H1 (cell line): ENCODE data around the gene DMBX1. TPM values are rescaled to one million over a fixed set of nuclear protein-coding genes. Genes with fewer than 3 reads are reported as not detected.
A peak's percentile ranks its signal among the peaks of the same experiment; 100 is the strongest.

Experiments used
- CTCF ChIA-PET: fragments of 300-600 bp; sonication (Branson Sonifier 250); formaldehyde crosslinking; loops from one replicate; lab custom pipeline; 2021; ENCODE audit not compliant: partially characterized antibody; lab: Charles Lee
- POLR2A ChIA-PET: fragments of 300-600 bp; sonication (Branson Sonifier 250); formaldehyde crosslinking; loops from one replicate; lab custom pipeline; 2021; ENCODE audit warnings: inconsistent platforms; ENCODE audit not compliant: partially characterized antibody; lab: Charles Lee
- DNase-seq, 2 experiments: peaks; one replicate each; pipeline versions ENCODE4 v3.0.0 to v3.0.0-alpha.2; 2010 to 2022; ENCODE audit warnings: low spot score in 2 of 2, low read depth in 1 of 2, mixed read lengths in 1 of 2
- FAIRE-seq: peaks from 2 replicates; lab custom pipeline; 2011; peaks lifted over from hg19 to GRCh38; lab: Jason Lieb, UNC
- H2AFZ ChIP-seq: 2 replicates; pipeline ENCODE4 v1.8.1; 2012; ENCODE audit warnings: low read length, inconsistent platforms
- H2AK5ac ChIP-seq: 2 replicates; pipeline ENCODE4 v1.6.1; 2013; ENCODE audit warnings: low read depth, low read length
- H2BK120ac ChIP-seq: replicated peaks from 2 replicates; pipeline ENCODE3; 2013; ENCODE audit warnings: low read depth, low read length, inconsistent platforms
- H2BK12ac ChIP-seq: 2 replicates; pipeline ENCODE4 v1.6.1; 2013; ENCODE audit warnings: low read depth, low read length
- H2BK15ac ChIP-seq: 2 replicates; pipeline ENCODE4 v1.6.1; 2013; ENCODE audit warnings: low read length
- H2BK20ac ChIP-seq: 2 replicates; pipeline ENCODE4 v1.6.1; 2013; ENCODE audit warnings: low read length
- H2BK5ac ChIP-seq: 2 replicates; pipeline ENCODE4 v1.6.1; 2013; ENCODE audit warnings: low read depth, low read length
- H3K14ac ChIP-seq: 2 replicates; pipeline ENCODE4 v1.6.1; 2013; ENCODE audit warnings: inconsistent platforms; ENCODE audit not compliant: insufficient read length
- H3K18ac ChIP-seq: 2 replicates; pipeline ENCODE4 v1.6.1; 2013; ENCODE audit warnings: low read length; ENCODE audit errors: extremely low read depth
- H3K23ac ChIP-seq: 2 replicates; pipeline ENCODE4 v1.6.1; 2013; ENCODE audit warnings: inconsistent platforms; ENCODE audit not compliant: insufficient read length
- H3K23me2 ChIP-seq: 2 replicates; pipeline ENCODE4 v1.6.1; 2013; ENCODE audit warnings: low read depth, low read length
- H3K27ac ChIP-seq: 2 replicates; pipeline ENCODE4 v1.6.1; 2011; ENCODE audit warnings: low read depth, low read length, inconsistent platforms
- H3K27me3 ChIP-seq, 4 experiments: replicated peaks in 1 of 4; 1 replicate in 1 of 4; 2 replicates in 3 of 4; pipeline versions ENCODE4 v1.6.1 to v1.8.1; 2011 to 2013; ENCODE audit warnings: low read length in 3 of 4, mild to moderate bottlenecking in 3 of 4, inconsistent platforms in 2 of 4, mixed read lengths in 2 of 4, moderate library complexity in 1 of 4; ENCODE audit not compliant: control insufficient read depth in 3 of 4, insufficient read depth in 3 of 4; ENCODE audit errors: extremely low read depth in 1 of 4
- H3K36me3 ChIP-seq, 4 experiments: 2 replicates each; pipeline versions ENCODE4 v1.6.1 to v1.8.1; 2011 to 2013; ENCODE audit warnings: mild to moderate bottlenecking in 4 of 4, low read length in 3 of 4, moderate library complexity in 2 of 4, control low read depth in 1 of 4, inconsistent platforms in 1 of 4; ENCODE audit not compliant: insufficient read depth in 4 of 4, control insufficient read depth in 2 of 4
- H3K4ac ChIP-seq: replicated peaks from 2 replicates; pipeline ENCODE3; 2013; ENCODE audit warnings: low read length, low read depth, mixed read lengths, inconsistent platforms; ENCODE audit not compliant: insufficient read length
- H3K4me1 ChIP-seq, 4 experiments: replicated peaks in 1 of 4; 1 replicate in 1 of 4; 2 replicates in 3 of 4; pipeline versions ENCODE4 v1.6.1 to v1.8.1; 2011 to 2013; ENCODE audit warnings: low read length in 3 of 4, inconsistent platforms in 2 of 4, mixed read lengths in 1 of 4; ENCODE audit not compliant: insufficient read depth in 4 of 4, control insufficient read depth in 3 of 4
- H3K4me2 ChIP-seq, 2 experiments: 2 replicates each; pipeline versions ENCODE4 v1.6.1 to v1.8.1; 2011 to 2013; ENCODE audit warnings: low read depth in 2 of 2, low read length in 2 of 2, control low read depth in 1 of 2, inconsistent platforms in 1 of 2, mild to moderate bottlenecking in 1 of 2; ENCODE audit not compliant: insufficient read depth in 1 of 2
- H3K4me3 ChIP-seq, 4 experiments: fragments of 200-600, 300-600 bp in 1 of 4; sonication (generic), shearing (Covaris generic), sonication (Bioruptor Twin) in 1 of 4; 2 replicates each; pipeline versions ENCODE4 v1.5.1 to v1.8.1; 2011 to 2016; ENCODE audit warnings: low read length in 4 of 4, low read depth in 3 of 4, control low read depth in 2 of 4, inconsistent platforms in 2 of 4, mild to moderate bottlenecking in 2 of 4, mixed read lengths in 1 of 4, moderate library complexity in 1 of 4; ENCODE audit not compliant: insufficient read depth in 2 of 4; ENCODE audit errors: extremely low read depth in 1 of 4
- H3K56ac ChIP-seq: replicated peaks from 2 replicates; pipeline ENCODE3; 2013; ENCODE audit warnings: low read depth, mild to moderate bottlenecking, mixed read lengths, low read length, inconsistent platforms; ENCODE audit not compliant: insufficient read length
- H3K79me1 ChIP-seq: 2 replicates; pipeline ENCODE4 v1.6.1; 2013; ENCODE audit warnings: low read depth, low read length, control low read depth
- H3K79me2 ChIP-seq, 2 experiments: 2 replicates each; pipeline versions ENCODE4 v1.6.1 to v1.8.1; 2012 to 2013; ENCODE audit warnings: low read length in 2 of 2, mild to moderate bottlenecking in 2 of 2, inconsistent platforms in 1 of 2; ENCODE audit not compliant: insufficient read depth in 2 of 2, control insufficient read depth in 1 of 2
- H3K9ac ChIP-seq, 4 experiments: replicated peaks in 1 of 4; 1 replicate in 1 of 4; 2 replicates in 3 of 4; pipeline versions ENCODE4 v1.6.1 to v1.8.1; 2011 to 2013; ENCODE audit warnings: low read depth in 3 of 4, low read length in 3 of 4, control low read depth in 2 of 4, mild to moderate bottlenecking in 2 of 4, moderate library complexity in 2 of 4, inconsistent platforms in 1 of 4; ENCODE audit errors: extremely low read depth in 1 of 4
- H3K9me3 ChIP-seq, 2 experiments: 2 replicates each; pipeline versions ENCODE4 v1.6.1 to v1.8.1; 2012 to 2013; ENCODE audit warnings: mild to moderate bottlenecking in 2 of 2, moderate library complexity in 2 of 2, control low read depth in 1 of 2, inconsistent platforms in 1 of 2, low read depth in 1 of 2, low read length in 1 of 2, mixed read lengths in 1 of 2; ENCODE audit not compliant: insufficient read depth in 2 of 2
- H4K20me1 ChIP-seq, 2 experiments: replicated peaks in 1 of 2; 2 replicates each; pipeline versions ENCODE3 to v1.8.1; 2011 to 2013; ENCODE audit warnings: inconsistent platforms in 2 of 2, low read length in 2 of 2, mild to moderate bottlenecking in 1 of 2; ENCODE audit not compliant: insufficient read depth in 2 of 2, control insufficient read depth in 1 of 2
- H4K5ac ChIP-seq: 2 replicates; pipeline ENCODE4 v1.6.1; 2013; ENCODE audit warnings: low read length, low read depth, mixed read lengths, inconsistent platforms; ENCODE audit not compliant: insufficient read length
- H4K8ac ChIP-seq: 2 replicates; pipeline ENCODE4 v1.8.0; 2013; ENCODE audit warnings: mild to moderate bottlenecking, moderate library complexity, low read length, inconsistent platforms; ENCODE audit not compliant: insufficient read depth; ENCODE audit errors: extremely low read depth
- H4K91ac ChIP-seq: replicated peaks from 2 replicates; pipeline ENCODE3; 2013; ENCODE audit warnings: low read length, mixed read lengths, inconsistent platforms; ENCODE audit not compliant: insufficient read length
- ATF3 ChIP-seq: IDR thresholded peaks from 2 replicates; pipeline ENCODE4 v1.6.1; 2011; ENCODE audit warnings: low read depth, mild to moderate bottlenecking, low read length; ENCODE audit not compliant: insufficient read depth
- BRCA1 ChIP-seq: IDR thresholded peaks from 2 replicates; pipeline ENCODE4 v1.6.1; 2012; ENCODE audit warnings: low read depth, low read length, improper control_type of control experiment
- EZH2 ChIP-seq: fragments of 200-600 bp; sonication (generic); IDR thresholded peaks from 2 replicates; pipeline ENCODE4 v1.7.1; 2012; ENCODE audit warnings: low read depth, mild to moderate bottlenecking, moderate library complexity, low read length, inconsistent platforms; ENCODE audit not compliant: severe bottlenecking
- KDM4A ChIP-seq: IDR thresholded peaks from one replicate; pipeline ENCODE4 v1.7.1; 2012; ENCODE audit warnings: low read depth, mild to moderate bottlenecking, moderate library complexity, low read length, inconsistent platforms; ENCODE audit not compliant: severe bottlenecking
- RNF2 ChIP-seq: fragments of 200-900, 300-1000 bp; sonication (generic); IDR thresholded peaks from 2 replicates; pipeline ENCODE4 v1.7.1; 2016; ENCODE audit warnings: borderline replicate concordance, low read depth, mild to moderate bottlenecking, antibody characterized with exemption, low read length; ENCODE audit not compliant: poor library complexity, severe bottlenecking; ENCODE audit errors: missing control alignments
- SIRT6 ChIP-seq: IDR thresholded peaks from one replicate; pipeline ENCODE4 v1.7.1; 2012; ENCODE audit warnings: low read length, inconsistent platforms
- SP2 ChIP-seq: IDR thresholded peaks from 2 replicates; pipeline ENCODE4 v1.6.1; 2012; ENCODE audit warnings: mild to moderate bottlenecking, low read length, inconsistent platforms
- SUZ12 ChIP-seq: fragments of 200-600 bp; sonication (generic); IDR thresholded peaks from 2 replicates; pipeline ENCODE4 v1.6.1; 2012; ENCODE audit warnings: mild to moderate bottlenecking, inconsistent platforms, low read length, moderate library complexity, mixed read lengths
- YY1 ChIP-seq: IDR thresholded peaks from 2 replicates; pipeline ENCODE4 v1.6.1; 2011; ENCODE audit warnings: low read depth, mild to moderate bottlenecking, low read length
- WGBS, 2 experiments: shearing (Covaris generic) in 1 of 2; methylation state at CpG; one replicate each; pipeline versions ENCODE4 v1.1.6 to v1.1.7; 2013 to 2015; ENCODE audit warnings: low lambda C conversion rate in 2 of 2, mixed read lengths in 2 of 2, inconsistent platforms in 1 of 2, low coverage in 1 of 2, missing lambda C conversion rate in 1 of 2; ENCODE audit not compliant: insufficient replicate concordance in 2 of 2, insufficient coverage in 1 of 2, insufficient read length in 1 of 2; ENCODE audit errors: extremely low coverage in 1 of 2, missing lambda C conversion rate in 1 of 2; 5-methylcytosine and 5-hydroxymethylcytosine counted together
- polyA plus RNA-seq, 7 experiments: library from polyadenylated mRNA; depleted of rRNA in 3 of 7; stranded (reverse) in 5 of 7; unstranded in 2 of 7; fragments of >200 nt in 5 of 7; fragments of 200-250 nt in 2 of 7; gene quantifications; 1 replicate in 5 of 7; 2 replicates in 1 of 7; 4 replicates in 1 of 7; pipeline versions ENCODE4 v1.2.1 to v1.2.3, GENCODE V29; 2011 to 2013; ENCODE audit warnings: missing spikeins in 2 of 7, mixed read lengths in 2 of 7
- total RNA-seq: library from RNA; stranded (reverse); fragmentation: NEBNext Ultra II Directional; extraction: Animal tissue kit (Norgen Biotek cat#: 25700); gene quantifications from 2 replicates; pipeline ENCODE4 v1.2.1, GENCODE V29; 2021

Gene DMBX1
- total and polyA plus RNA-seq, 2 of the 8 experiments (the other 6 are each of a cell fraction or from before 2014, with no cell fraction given) = 0.23 to 0.30 TPM

GRCh38 chr1:46491443-46492268 is 2.0 kb downstream of the DMBX1 start:
- FAIRE-seq = no peak
- CTCF ChIA-PET = interaction anchor here (0.9 to 35.6 kb wide), 8 partner anchors 14 to 943 kb away, joined by 3 to 1068 read pairs (median 4); a partner anchor contains a TSS
- no peak for TF ChIP-seq KDM4A
- no peak for TF ChIP-seq BRCA1
- no peak for TF ChIP-seq SP2
- TF ChIP-seq SIRT6 = no peak
- peak; percentile 54; the same call in 1 of the 2 replicates for TF ChIP-seq SUZ12
- TF ChIP-seq EZH2 = peak; percentile 95
- TF ChIP-seq YY1 = no peak
- peak; percentile 91 for TF ChIP-seq RNF2
- no peak for TF ChIP-seq ATF3

More at GRCh38 chr1:46491443-46492268, 2.0 kb downstream of the DMBX1 start:
- POLR2A ChIA-PET = interaction anchor here (0.7 to 1.3 kb wide), 3 partner anchors 10 to 43 kb away, joined by 3 to 6 read pairs (median 4); no protein-coding TSS in a partner anchor
- 6% methylated on average over 25 of the region's 25 CpGs; no CpG with 5 or more reads in 1 of the 2 experiments for WGBS, 2 experiments
- peaks cover 79 to 100% (median 97%) of the 10 kb centered on the region in 4 experiments for H3K27me3 ChIP-seq
- peak overlapping the region; percentile 32 to 81; a peak in 3 of 4 replicates for H3K4me2 ChIP-seq
- H3K9me3 ChIP-seq = no peaks in the 10 kb centered on the region
- peak overlapping the region; percentile 29; the same call in 1 of the 2 replicates for H2BK20ac ChIP-seq
- peaks cover 15% of the 10 kb centered on the region; the same call in 1 of the 2 replicates for H3K23me2 ChIP-seq
- no peaks in the 10 kb centered on the region; a peak in 1 of 8 replicates for H3K36me3 ChIP-seq
- peak overlapping the region; percentile 81; the same call in 1 of the 2 replicates for H2BK12ac ChIP-seq
- no peak overlapping the region for H4K91ac ChIP-seq
- H2BK5ac ChIP-seq = no peak overlapping the region; the same call in 1 of the 2 replicates
- H3K56ac ChIP-seq = no peak overlapping the region
- H2BK15ac ChIP-seq = no peak overlapping the region; the same call in 1 of the 2 replicates
- peak overlapping the region; percentile 26 for H2BK120ac ChIP-seq
- H3K14ac ChIP-seq = no peak overlapping the region
- H4K20me1 ChIP-seq = peaks cover 6 to 27% of the 10 kb centered on the region in 2 experiments
- no peak overlapping the region for H4K5ac ChIP-seq
- no peak overlapping the region for H3K27ac ChIP-seq
- H3K9ac ChIP-seq = no peak overlapping the region
- peaks cover 8 to 44% (median 38%) of the 10 kb centered on the region in 4 experiments for H3K4me1 ChIP-seq
- no peaks in the 10 kb centered on the region for H3K79me1 ChIP-seq
- no peak for DNase-seq
- no peak overlapping the region for H3K23ac ChIP-seq
- H3K4me3 ChIP-seq = peak overlapping the region in 1 of 4 experiments; percentile 64; a peak in 2 of 8 replicates
- peak overlapping the region; percentile 27; the same call in 1 of the 2 replicates for H2AK5ac ChIP-seq
- no peak overlapping the region for H3K4ac ChIP-seq
- H2AFZ ChIP-seq = no peak overlapping the region
- no peak overlapping the region for H3K18ac ChIP-seq
- no peak overlapping the region for H4K8ac ChIP-seq
- H3K79me2 ChIP-seq = no peaks in the 10 kb centered on the region
